GM23248 (cell line): ENCODE results near the gene PWWP2A. TPM values are rescaled to one million over a fixed set of nuclear protein-coding genes. Genes with fewer than 3 reads are reported as not detected.

Experiments used
- DNase-seq: peaks from one replicate; pipeline ENCODE4 v3.0.0-alpha.2; 2015
- H2AFZ ChIP-seq: fragments of 200-600 bp; sonication (generic); 2 replicates; pipeline ENCODE4 v1.6.1; 2016; ENCODE audit warnings: antibody characterized with exemption
- H3F3A ChIP-seq: fragments of 200-600 bp; sonication (generic); 2 replicates; pipeline ENCODE4 v1.6.1; 2016; ENCODE audit warnings: mild to moderate bottlenecking, antibody characterized with exemption, mixed run types; ENCODE audit not compliant: insufficient read depth
- H3K27ac ChIP-seq: fragments of 200-600 bp; sonication (generic); 2 replicates; pipeline ENCODE4 v1.5.1; 2016; ENCODE audit warnings: mild to moderate bottlenecking
- H3K27me3 ChIP-seq: fragments of 200-600 bp; sonication (generic); replicated peaks from 2 replicates; pipeline ENCODE4 v1.6.1; 2016; ENCODE audit warnings: mild to moderate bottlenecking; ENCODE audit not compliant: insufficient read depth
- H3K36me3 ChIP-seq: fragments of 200-600 bp; sonication (generic); 2 replicates; pipeline ENCODE4 v1.6.1; 2016; ENCODE audit warnings: low read depth, mild to moderate bottlenecking
- H3K4me1 ChIP-seq: fragments of 200-600 bp; sonication (generic); 2 replicates; pipeline ENCODE4 v1.6.1; 2016; ENCODE audit warnings: mild to moderate bottlenecking; ENCODE audit not compliant: insufficient read depth
- H3K4me2 ChIP-seq: fragments of 200-600 bp; sonication (generic); one replicate; pipeline ENCODE4 v1.6.1; 2016; ENCODE audit warnings: mild to moderate bottlenecking; ENCODE audit not compliant: unreplicated experiment
- H3K4me3 ChIP-seq: fragments of 200-600 bp; sonication (generic); 2 replicates; pipeline ENCODE4 v1.5.1; 2016; ENCODE audit warnings: mild to moderate bottlenecking
- H3K79me2 ChIP-seq: fragments of 200-600 bp; sonication (generic); 2 replicates; pipeline ENCODE4 v1.6.1; 2016; ENCODE audit warnings: mild to moderate bottlenecking; ENCODE audit not compliant: insufficient read depth
- H3K9ac ChIP-seq: fragments of 200-600 bp; sonication (generic); 2 replicates; pipeline ENCODE4 v1.6.1; 2016; ENCODE audit warnings: mild to moderate bottlenecking
- H3K9me2 ChIP-seq: fragments of 200-600 bp; sonication (generic); 2 replicates; pipeline ENCODE4 v1.6.1; 2016; ENCODE audit warnings: mixed run types, mild to moderate bottlenecking, moderate library complexity; ENCODE audit not compliant: insufficient read depth
- H3K9me3 ChIP-seq: fragments of 200-600 bp; sonication (generic); one replicate; pipeline ENCODE4 v1.6.1; 2017; ENCODE audit warnings: low read depth
- H4K20me1 ChIP-seq: fragments of 200-600 bp; sonication (generic); 2 replicates; pipeline ENCODE4 v1.6.0; 2016; ENCODE audit not compliant: insufficient read depth
- EZH2 ChIP-seq: fragments of 200-600 bp; sonication (generic); IDR thresholded peaks from 2 replicates; pipeline ENCODE4 v1.6.1; 2018; ENCODE audit warnings: antibody characterized with exemption, mild to moderate bottlenecking; ENCODE audit not compliant: insufficient read depth, poor library complexity, severe bottlenecking
- EZH2phosphoT487 ChIP-seq: fragments of 200-600 bp; sonication (generic); IDR thresholded peaks from 2 replicates; pipeline ENCODE4 v1.6.1; 2018; ENCODE audit warnings: antibody characterized with exemption, moderate library complexity, mild to moderate bottlenecking, low read depth; ENCODE audit not compliant: insufficient read depth
- WGBS, 2 experiments: methylation state at CpG; one replicate each; pipeline ENCODE4 v1.1.6; 2015 to 2017; ENCODE audit warnings: low lambda C conversion rate in 2 of 2, low coverage in 1 of 2; ENCODE audit errors: missing lambda C conversion rate in 2 of 2; 5-methylcytosine and 5-hydroxymethylcytosine counted together
- in situ Hi-C: fragments of 300-500 bp; cut with MboI; formaldehyde crosslinking; loops from 2 replicates; pipeline ENCODE4 v1.15.0; 2020
- polyA plus RNA-seq: library from polyadenylated mRNA; unstranded; fragments of >200 nt; fragmentation: Nextera tagmentation; extraction: Ambion mirVana; gene quantifications from 2 replicates; pipeline ENCODE4 v1.2.1, GENCODE V29; 2016
- total RNA-seq: library from RNA; depleted of rRNA; stranded (reverse); fragments of >200 nt; shearing (Covaris generic); gene quantifications from 2 replicates; pipeline ENCODE4 v1.2.3, GENCODE V29; 2014

The PWWP2A gene
- total and polyA plus RNA-seq, 2 experiments from 2014 or later: 7.8 to 13.2 TPM

GRCh38 chr5:160119905-160120266 is 636 bp upstream of the PWWP2A start:
- H3K9me2 ChIP-seq: no peaks in the 10 kb centered on the region
- H3K4me3 ChIP-seq: no peak overlapping the region
- H3K27me3 ChIP-seq: no peaks in the 10 kb centered on the region
- H3K4me1 ChIP-seq: no peaks in the 10 kb centered on the region
- TF ChIP-seq EZH2phosphoT487 (no peak), EZH2 (no peak)
- no peak overlapping the region for H3K27ac ChIP-seq
- H3K36me3 ChIP-seq: no peaks in the 10 kb centered on the region
- in situ Hi-C loops: no loop called here
- no peak overlapping the region for H3K4me2 ChIP-seq
- no peak for DNase-seq
- WGBS, 2 experiments: 9 to 14% methylated on average over 12 of the region's 12 CpGs
- H3F3A ChIP-seq: peaks cover 8% of the 10 kb centered on the region; the same call in 1 of the 2 replicates
- H4K20me1 ChIP-seq: no peaks in the 10 kb centered on the region
- no peaks in the 10 kb centered on the region for H3K9me3 ChIP-seq
- H3K79me2 ChIP-seq: peaks cover 34% of the 10 kb centered on the region
- no peak overlapping the region for H2AFZ ChIP-seq
- H3K9ac ChIP-seq: no peak overlapping the region

- Histone ChIP-seq H2AFZ (peak overlapping the region; percentile 83), H3K36me3 (peaks cover 5% of the 10 kb centered on the region; the same call in 1 of the 2 replicates), H3K79me2 (peaks cover 42% of the 10 kb centered on the region), H3K4me2 (peak overlapping the region; percentile 76), H3F3A (peaks cover 8% of the 10 kb centered on the region; the same call in 1 of the 2 replicates), H3K27me3 (no peaks in the 10 kb centered on the region), H3K4me3 (peak overlapping the region; percentile 86), H3K4me1 (no peaks in the 10 kb centered on the region), H3K9me2 (no peaks in the 10 kb centered on the region), H3K9me3 (no peaks in the 10 kb centered on the region), H4K20me1 (no peaks in the 10 kb centered on the region), H3K9ac (peak overlapping the region; percentile 82), H3K27ac (peak overlapping the region; percentile 70)
- WGBS, 2 experiments: 2% methylated on average over 73 to 77 of the region's 79 CpGs
- no peak for TF ChIP-seq EZH2
- DNase-seq: no peak
- in situ Hi-C loops: no loop called here
These were observed 705 bp downstream of the PWWP2A start for GRCh38 chr5:160118349-160119141.

- no peak overlapping the region for H3K9ac ChIP-seq
- no peaks in the 10 kb centered on the region for H3K9me2 ChIP-seq
- no peak for TF ChIP-seq EZH2
- TF ChIP-seq EZH2phosphoT487: no peak
- no peaks in the 10 kb centered on the region for H3K27me3 ChIP-seq
- no peaks in the 10 kb centered on the region for H3K9me3 ChIP-seq
- H3K36me3 ChIP-seq: peaks cover 7% of the 10 kb centered on the region; the same call in 1 of the 2 replicates
- in situ Hi-C loops: no loop called here
- H3K27ac ChIP-seq: no peak overlapping the region
- WGBS, 2 experiments: 95 to 98% methylated on average over 7 of the region's 7 CpGs
- peaks cover 8% of the 10 kb centered on the region; the same call in 1 of the 2 replicates for H3F3A ChIP-seq
- H3K4me2 ChIP-seq: no peak overlapping the region
- H3K4me1 ChIP-seq: no peaks in the 10 kb centered on the region
- H3K4me3 ChIP-seq: no peak overlapping the region
- H3K79me2 ChIP-seq: peaks cover 58% of the 10 kb centered on the region
- H2AFZ ChIP-seq: no peak overlapping the region
- no peaks in the 10 kb centered on the region for H4K20me1 ChIP-seq
- no peak for DNase-seq
These were observed 2.3 kb downstream of the PWWP2A start for GRCh38 chr5:160116991-160117390.

GRCh38 chr5:160108124-160108523 is 11.1 kb downstream of the PWWP2A start:
- Histone ChIP-seq H2AFZ (no peak overlapping the region), H3K36me3 (peaks cover 5% of the 10 kb centered on the region; the same call in 1 of the 2 replicates), H3F3A (no peaks in the 10 kb centered on the region), H3K4me2 (no peak overlapping the region), H3K9me3 (no peaks in the 10 kb centered on the region), H3K79me2 (peaks cover 92% of the 10 kb centered on the region), H3K4me3 (no peak overlapping the region), H3K4me1 (no peaks in the 10 kb centered on the region), H3K9me2 (no peaks in the 10 kb centered on the region), H3K27ac (no peak overlapping the region), H3K27me3 (no peaks in the 10 kb centered on the region), H3K9ac (no peak overlapping the region), H4K20me1 (0 out of 2 replicates have a peak, but pooled peaks cover 3% of the 10 kb centered on the region)
- in situ Hi-C loops: no loop called here
- DNase-seq: no peak
- 97 to 98% methylated on average over 2 of the region's 2 CpGs for WGBS, 2 experiments
- TF ChIP-seq EZH2phosphoT487 (no peak), EZH2 (no peak)
